ENCODE measurements around the gene TMEM52.

DNA sequence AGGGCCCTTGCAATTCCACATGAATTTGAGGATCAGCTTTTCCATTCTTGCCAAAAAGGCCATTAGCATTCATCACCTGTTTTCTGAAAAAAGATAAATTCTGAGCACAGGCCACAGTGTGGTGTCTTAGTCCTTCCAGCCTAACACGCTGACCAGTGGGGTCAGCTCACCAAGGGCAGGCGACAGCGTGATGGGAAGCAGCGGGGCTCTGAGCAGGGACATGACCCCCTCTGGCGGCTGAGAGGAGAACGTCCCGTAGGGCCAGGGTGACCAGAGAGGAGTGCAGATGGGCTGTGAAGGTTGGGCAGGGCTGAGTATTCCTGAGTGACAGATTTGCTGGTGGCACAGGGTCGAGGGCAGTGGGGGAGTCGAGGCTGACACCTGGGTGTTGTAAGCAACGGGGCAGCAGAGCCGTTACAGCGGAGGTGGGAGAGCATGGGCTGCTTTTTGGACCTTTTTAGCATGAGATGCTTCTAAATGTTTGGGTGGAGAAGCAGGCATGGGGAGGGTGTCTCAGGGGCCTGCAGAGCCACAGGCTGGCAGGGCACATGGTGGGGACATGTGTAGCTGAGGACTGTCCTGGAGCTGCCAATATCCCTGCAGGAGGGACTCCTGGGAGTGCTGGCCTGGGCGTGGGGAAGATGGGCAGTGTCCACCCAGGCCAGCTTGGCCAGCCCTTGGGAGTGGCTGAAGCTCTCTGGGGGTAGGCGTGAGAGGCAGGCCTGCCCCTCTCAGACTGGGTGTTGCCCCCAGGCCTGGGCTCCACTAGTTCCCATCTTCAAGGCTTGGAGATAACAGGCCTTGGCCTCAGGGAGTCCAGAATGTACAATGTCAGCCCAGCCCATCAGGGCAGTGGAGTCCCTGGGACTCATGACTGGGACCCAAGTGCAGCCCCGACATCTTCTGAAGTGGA, 12.6 kb downstream of the TMEM52 start:
- TF ChIP-seq, protein P1, sequence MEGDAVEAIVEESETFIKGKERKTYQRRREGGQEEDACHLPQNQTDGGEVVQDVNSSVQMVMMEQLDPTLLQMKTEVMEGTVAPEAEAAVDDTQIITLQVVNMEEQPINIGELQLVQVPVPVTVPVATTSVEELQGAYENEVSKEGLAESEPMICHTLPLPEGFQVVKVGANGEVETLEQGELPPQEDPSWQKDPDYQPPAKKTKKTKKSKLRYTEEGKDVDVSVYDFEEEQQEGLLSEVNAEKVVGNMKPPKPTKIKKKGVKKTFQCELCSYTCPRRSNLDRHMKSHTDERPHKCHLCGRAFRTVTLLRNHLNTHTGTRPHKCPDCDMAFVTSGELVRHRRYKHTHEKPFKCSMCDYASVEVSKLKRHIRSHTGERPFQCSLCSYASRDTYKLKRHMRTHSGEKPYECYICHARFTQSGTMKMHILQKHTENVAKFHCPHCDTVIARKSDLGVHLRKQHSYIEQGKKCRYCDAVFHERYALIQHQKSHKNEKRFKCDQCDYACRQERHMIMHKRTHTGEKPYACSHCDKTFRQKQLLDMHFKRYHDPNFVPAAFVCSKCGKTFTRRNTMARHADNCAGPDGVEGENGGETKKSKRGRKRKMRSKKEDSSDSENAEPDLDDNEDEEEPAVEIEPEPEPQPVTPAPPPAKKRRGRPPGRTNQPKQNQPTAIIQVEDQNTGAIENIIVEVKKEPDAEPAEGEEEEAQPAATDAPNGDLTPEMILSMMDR (IDR thresholded peaks at IDR 0.05; ENCODE audit: insufficient read depth, low read depth, low read length), result peak; percentile 84
- TF ChIP-seq EZH2 (IDR thresholded peaks at IDR 0.05; ENCODE audit: insufficient read depth, low read length), result no peak
